ENCODE data around the gene SALL1.

SALL1 gene

GRCh38 chr16:51150165-51150887 is 744 bp downstream of the SALL1 start:
- DNase-seq (ENCODE audit: extremely low read depth, low read depth), result no peak
- peak overlapping the region; percentile 85 for H3K4me3 ChIP-seq (replicated peaks; ENCODE audit: low read depth, low read length)
- no peak for TF ChIP-seq CTCF (IDR thresholded peaks at IDR 0.05; ENCODE audit: low read depth, low read length, missing control alignments)

- H3K4me3 ChIP-seq (replicated peaks; ENCODE audit: low read depth, low read length), result peak overlapping the region; percentile 85
- DNase-seq (ENCODE audit: extremely low read depth, low read depth), result no peak
- no peak for TF ChIP-seq CTCF (IDR thresholded peaks at IDR 0.05; ENCODE audit: low read depth, low read length, missing control alignments)
Measured at GRCh38 chr16:51149721-51150164, 1.3 kb downstream of the SALL1 start.

GRCh38 chr16:51149251-51149661 is 1.8 kb downstream of the SALL1 start:
- TF ChIP-seq CTCF (IDR thresholded peaks at IDR 0.05; ENCODE audit: low read depth, low read length, missing control alignments), result no peak
- H3K4me3 ChIP-seq (replicated peaks; ENCODE audit: low read depth, low read length), result peak overlapping the region; percentile 85
- no peak for DNase-seq (ENCODE audit: extremely low read depth, low read depth)

- H3K4me3 ChIP-seq (replicated peaks; ENCODE audit: low read depth, low read length), result peak overlapping the region; percentile 85
- no peak for DNase-seq (ENCODE audit: extremely low read depth, low read depth)
- TF ChIP-seq CTCF (IDR thresholded peaks at IDR 0.05; ENCODE audit: low read depth, low read length, missing control alignments), result no peak
Measured at GRCh38 chr16:51148678-51149228, 2.3 kb downstream of the SALL1 start.

GRCh38 chr16:51147776-51148677 is 3.0 kb downstream of the SALL1 start:
- DNase-seq (ENCODE audit: extremely low read depth, low read depth), result no peak
- TF ChIP-seq CTCF (IDR thresholded peaks at IDR 0.05; ENCODE audit: low read depth, low read length, missing control alignments), result no peak
- peak overlapping the region; percentile 85 for H3K4me3 ChIP-seq (replicated peaks; ENCODE audit: low read depth, low read length)

GRCh38 chr16:51146256-51146924 is 4.7 kb downstream of the SALL1 start:
- DNase-seq (ENCODE audit: extremely low read depth, low read depth), result no peak
- TF ChIP-seq CTCF (IDR thresholded peaks at IDR 0.05; ENCODE audit: low read depth, low read length, missing control alignments), result peak; percentile 37
- H3K4me3 ChIP-seq (replicated peaks; ENCODE audit: low read depth, low read length), result peak overlapping the region; percentile 28

Data from HFF-Myc (cell line).